Esophagus muscularis mucosa (tissue), 3 donors: ENCODE data around the gene HSPG2.

ENCODE experiments used
- POLR2A ChIP-seq: fragments of 450-650 bp; IDR thresholded peaks from one replicate; pipeline ENCODE4 v1.6.1; 2017; ENCODE audit warnings: antibody characterized with exemption, moderate library complexity, mild to moderate bottlenecking, low read depth
- POLR2AphosphoS5 ChIP-seq, 2 donors: sonication (generic); formaldehyde crosslinking; IDR thresholded peaks; one replicate each; pipeline ENCODE4 v1.6.1; 2017; ENCODE audit warnings: antibody characterized with exemption in 2 of 2
- TF ChIP-seq, protein P1 (sequence below), 3 experiments: fragments of 200-600 bp in 2 of 3; fragments of 450-650 bp in 1 of 3; sonication (generic) in 2 of 3; IDR thresholded peaks; one replicate each; pipeline ENCODE4 v1.5.1; 2017 to 2019; ENCODE audit warnings: antibody characterized with exemption in 3 of 3, mild to moderate bottlenecking in 2 of 3, moderate library complexity in 1 of 3

DNA sequence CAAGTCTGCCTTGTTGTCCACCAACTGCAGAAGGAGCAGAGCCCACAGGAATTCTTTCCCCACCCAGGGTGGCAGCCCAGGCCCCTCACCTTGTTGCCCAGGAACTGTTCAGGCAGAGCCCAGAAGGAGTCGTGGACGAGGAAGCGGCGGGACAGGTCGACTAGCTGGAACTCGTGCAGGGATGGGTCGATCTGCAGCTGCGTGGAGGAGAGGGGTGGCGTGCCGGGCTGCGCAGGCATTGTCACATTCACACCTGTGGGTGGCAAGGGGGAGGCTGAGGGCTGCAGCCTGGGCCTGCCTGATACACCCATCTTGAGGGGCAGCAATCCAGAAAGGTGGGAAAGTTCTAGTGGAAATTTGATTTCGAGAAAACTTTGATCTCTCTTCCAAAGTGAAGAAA, 55.9 kb downstream of the HSPG2 start:
- TF ChIP-seq, protein P1, sequence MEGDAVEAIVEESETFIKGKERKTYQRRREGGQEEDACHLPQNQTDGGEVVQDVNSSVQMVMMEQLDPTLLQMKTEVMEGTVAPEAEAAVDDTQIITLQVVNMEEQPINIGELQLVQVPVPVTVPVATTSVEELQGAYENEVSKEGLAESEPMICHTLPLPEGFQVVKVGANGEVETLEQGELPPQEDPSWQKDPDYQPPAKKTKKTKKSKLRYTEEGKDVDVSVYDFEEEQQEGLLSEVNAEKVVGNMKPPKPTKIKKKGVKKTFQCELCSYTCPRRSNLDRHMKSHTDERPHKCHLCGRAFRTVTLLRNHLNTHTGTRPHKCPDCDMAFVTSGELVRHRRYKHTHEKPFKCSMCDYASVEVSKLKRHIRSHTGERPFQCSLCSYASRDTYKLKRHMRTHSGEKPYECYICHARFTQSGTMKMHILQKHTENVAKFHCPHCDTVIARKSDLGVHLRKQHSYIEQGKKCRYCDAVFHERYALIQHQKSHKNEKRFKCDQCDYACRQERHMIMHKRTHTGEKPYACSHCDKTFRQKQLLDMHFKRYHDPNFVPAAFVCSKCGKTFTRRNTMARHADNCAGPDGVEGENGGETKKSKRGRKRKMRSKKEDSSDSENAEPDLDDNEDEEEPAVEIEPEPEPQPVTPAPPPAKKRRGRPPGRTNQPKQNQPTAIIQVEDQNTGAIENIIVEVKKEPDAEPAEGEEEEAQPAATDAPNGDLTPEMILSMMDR (IDR thresholded peaks at IDR 0.05) = no peak
- TF ChIP-seq POLR2A (no peak), POLR2AphosphoS5 (IDR thresholded peaks at IDR 0.05) (no peak)
